Endodermal cell (in vitro differentiated cells): Measurements from ENCODE around the gene APCS. TPM values are rescaled to one million over a fixed set of nuclear protein-coding genes. Genes with fewer than 3 reads are reported as not detected.

Source experiments
- DNase-seq: peaks from one replicate; pipeline ENCODE4 v3.0.0-alpha.2; 2017
- H3K27ac ChIP-seq: 2 replicates; pipeline ENCODE4 v1.5.1; 2013; ENCODE audit warnings: mild to moderate bottlenecking, low read depth, low read length, moderate library complexity
- H3K27me3 ChIP-seq: 2 replicates; pipeline ENCODE4 v1.6.1; 2013; ENCODE audit warnings: mild to moderate bottlenecking, low read length, moderate library complexity; ENCODE audit not compliant: insufficient read depth, control insufficient read depth, poor library complexity, severe bottlenecking
- H3K36me3 ChIP-seq: 2 replicates; pipeline ENCODE4 v1.7.0; 2013; ENCODE audit warnings: mild to moderate bottlenecking, low read length, moderate library complexity; ENCODE audit not compliant: control insufficient read depth, insufficient read depth
- H3K4me1 ChIP-seq: one replicate; pipeline ENCODE4 v1.7.0; 2013; ENCODE audit warnings: low read length; ENCODE audit not compliant: control insufficient read depth, insufficient read depth
- H3K4me3 ChIP-seq: 2 replicates; pipeline ENCODE4 v1.5.1; 2013; ENCODE audit warnings: mild to moderate bottlenecking, low read length, moderate library complexity
- H3K9ac ChIP-seq: 2 replicates; pipeline ENCODE4 v1.6.1; 2013; ENCODE audit warnings: mild to moderate bottlenecking, low read length, moderate library complexity; ENCODE audit not compliant: poor library complexity, severe bottlenecking; ENCODE audit errors: extremely low read depth
- H3K9me3 ChIP-seq: 2 replicates; pipeline ENCODE4 v1.6.1; 2013; ENCODE audit warnings: mild to moderate bottlenecking, low read length, moderate library complexity; ENCODE audit not compliant: control insufficient read depth
- H3K27ac Mint-ChIP-seq: 2 replicates; pipeline ENCODE4 v1.8.0; 2020; ENCODE audit warnings: mixed read lengths
- H3K27me3 Mint-ChIP-seq: 2 replicates; pipeline ENCODE4 v1.8.0; 2021; ENCODE audit warnings: mild to moderate bottlenecking, mixed read lengths; ENCODE audit not compliant: insufficient read depth
- H3K36me3 Mint-ChIP-seq: 2 replicates; pipeline ENCODE4 v1.8.0; 2020; ENCODE audit warnings: low read depth, mixed read lengths
- H3K4me1 Mint-ChIP-seq: 2 replicates; pipeline ENCODE4 v1.8.0; 2020; ENCODE audit warnings: mixed read lengths
- H3K4me3 Mint-ChIP-seq: 2 replicates; pipeline ENCODE4 v1.8.0; 2020; ENCODE audit warnings: mild to moderate bottlenecking, moderate library complexity, mixed read lengths
- H3K9me3 Mint-ChIP-seq: 2 replicates; pipeline ENCODE4 v1.8.0; 2020; ENCODE audit warnings: mild to moderate bottlenecking, mixed read lengths
- WGBS, 2 experiments: methylation state at CpG; one replicate each; pipeline versions ENCODE4 v1.1.5 to v1.1.7; 2013; ENCODE audit warnings: missing lambda C conversion rate in 2 of 2, mixed read lengths in 1 of 2; ENCODE audit not compliant: insufficient coverage in 1 of 2, insufficient read length in 1 of 2; 5-methylcytosine and 5-hydroxymethylcytosine counted together
- total RNA-seq, 2 donors: library from RNA; stranded (reverse); fragmentation: NEBNext Ultra II Directional in 1 of 2; extraction: Animal tissue kit (Norgen Biotek cat#: 25700) in 1 of 2; gene quantifications; 2 replicates in 1 of 2; 3 replicates in 1 of 2; pipeline ENCODE4 v1.2.1, GENCODE V29; 2021
- TF ChIP-seq, protein P1 (sequence below): fragments of 200-600 bp; sonication (generic); conservative IDR thresholded peaks from 2 replicates; pipeline ENCODE4 v1.5.0; 2021; ENCODE audit warnings: antibody characterized with exemption, mild to moderate bottlenecking

APCS gene
- total RNA-seq, 2 donors from 2014 or later: not detected

GRCh38 chr1:159580340-159580739 lies 7.3 kb upstream of the APCS start:
- Histone ChIP-seq H3K4me3 (no peak overlapping the region), H3K9me3 (no peaks in the 10 kb centered on the region), H3K36me3 (no peaks in the 10 kb centered on the region), H3K9ac (no peak overlapping the region), H3K27me3 (peaks cover 53% of the 10 kb centered on the region), H3K27ac (no peak overlapping the region), H3K4me1 (no peaks in the 10 kb centered on the region)
- 85% methylated on average over 2 of the region's 3 CpGs; no CpG with 5 or more reads in 1 of the 2 experiments for WGBS, 2 experiments
- TF ChIP-seq, protein P1, sequence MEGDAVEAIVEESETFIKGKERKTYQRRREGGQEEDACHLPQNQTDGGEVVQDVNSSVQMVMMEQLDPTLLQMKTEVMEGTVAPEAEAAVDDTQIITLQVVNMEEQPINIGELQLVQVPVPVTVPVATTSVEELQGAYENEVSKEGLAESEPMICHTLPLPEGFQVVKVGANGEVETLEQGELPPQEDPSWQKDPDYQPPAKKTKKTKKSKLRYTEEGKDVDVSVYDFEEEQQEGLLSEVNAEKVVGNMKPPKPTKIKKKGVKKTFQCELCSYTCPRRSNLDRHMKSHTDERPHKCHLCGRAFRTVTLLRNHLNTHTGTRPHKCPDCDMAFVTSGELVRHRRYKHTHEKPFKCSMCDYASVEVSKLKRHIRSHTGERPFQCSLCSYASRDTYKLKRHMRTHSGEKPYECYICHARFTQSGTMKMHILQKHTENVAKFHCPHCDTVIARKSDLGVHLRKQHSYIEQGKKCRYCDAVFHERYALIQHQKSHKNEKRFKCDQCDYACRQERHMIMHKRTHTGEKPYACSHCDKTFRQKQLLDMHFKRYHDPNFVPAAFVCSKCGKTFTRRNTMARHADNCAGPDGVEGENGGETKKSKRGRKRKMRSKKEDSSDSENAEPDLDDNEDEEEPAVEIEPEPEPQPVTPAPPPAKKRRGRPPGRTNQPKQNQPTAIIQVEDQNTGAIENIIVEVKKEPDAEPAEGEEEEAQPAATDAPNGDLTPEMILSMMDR: no peak
- no peak for DNase-seq
- no peak overlapping the region for H3K27ac Mint-ChIP-seq
- no peaks in the 10 kb centered on the region for H3K4me1 Mint-ChIP-seq
- H3K9me3 Mint-ChIP-seq: peaks cover 38% of the 10 kb centered on the region
- H3K27me3 Mint-ChIP-seq: peaks cover 40% of the 10 kb centered on the region
- no peak overlapping the region for H3K4me3 Mint-ChIP-seq
- H3K36me3 Mint-ChIP-seq: no peaks in the 10 kb centered on the region

GRCh38 chr1:159581422-159581821 lies 6.2 kb upstream of the APCS start:
- no peaks in the 10 kb centered on the region for H3K36me3 Mint-ChIP-seq
- H3K4me3 Mint-ChIP-seq: no peak overlapping the region
- no peak for DNase-seq
- Histone ChIP-seq H3K9me3 (no peaks in the 10 kb centered on the region), H3K27me3 (peaks cover 57% of the 10 kb centered on the region), H3K9ac (no peak overlapping the region), H3K27ac (no peak overlapping the region), H3K36me3 (no peaks in the 10 kb centered on the region), H3K4me1 (no peaks in the 10 kb centered on the region), H3K4me3 (no peak overlapping the region)
- peaks cover 40% of the 10 kb centered on the region for H3K27me3 Mint-ChIP-seq
- peaks cover 29% of the 10 kb centered on the region for H3K9me3 Mint-ChIP-seq
- no peak overlapping the region for H3K27ac Mint-ChIP-seq
- TF ChIP-seq, protein P1: no peak
- no peaks in the 10 kb centered on the region for H3K4me1 Mint-ChIP-seq
- WGBS, 2 experiments: 95 to 100% methylated on average over 1 of the region's 1 CpG

- H3K4me1 ChIP-seq: no peaks in the 10 kb centered on the region
- H3K9me3 Mint-ChIP-seq: peaks cover 32% of the 10 kb centered on the region
Observed at GRCh38 chr1:159584536-159584935, 3.1 kb upstream of the APCS start.

More at GRCh38 chr1:159584536-159584935, 3.1 kb upstream of the APCS start:
- 75 to 91% methylated on average over 1 to 2 of the region's 2 CpGs for WGBS, 2 experiments
- no peaks in the 10 kb centered on the region for H3K36me3 Mint-ChIP-seq
- H3K27ac ChIP-seq: no peak overlapping the region
- H3K9me3 ChIP-seq: no peaks in the 10 kb centered on the region
- H3K4me3 ChIP-seq: no peak overlapping the region
- no peaks in the 10 kb centered on the region for H3K4me1 Mint-ChIP-seq
- no peak overlapping the region for H3K9ac ChIP-seq
- H3K27me3 Mint-ChIP-seq: peaks cover 64% of the 10 kb centered on the region
- TF ChIP-seq, protein P1: no peak
- no peak overlapping the region for H3K27ac Mint-ChIP-seq
- DNase-seq: no peak
- no peak overlapping the region for H3K4me3 Mint-ChIP-seq
- H3K27me3 ChIP-seq: peaks cover 88% of the 10 kb centered on the region
- H3K36me3 ChIP-seq: no peaks in the 10 kb centered on the region
